Neural cell (in vitro differentiated cells): ENCODE results near the gene SMIM35.

Source experiments
- CTCF ChIP-seq: fragments of 450-650 bp; IDR thresholded peaks from 2 replicates; pipeline ENCODE4 v1.5.1; 2014; ENCODE audit warnings: antibody characterized with exemption, mild to moderate bottlenecking, moderate library complexity; ENCODE audit not compliant: poor library complexity, severe bottlenecking
- MXI1 ChIP-seq: fragments of 450-650 bp; conservative IDR thresholded peaks from 2 replicates; pipeline ENCODE4 v1.6.1; 2014; ENCODE audit warnings: antibody characterized with exemption, mild to moderate bottlenecking; ENCODE audit not compliant: poor library complexity, severe bottlenecking

GRCh38 chr11:117959438-117960149 is 127.2 kb downstream of the SMIM35 start:
- TF ChIP-seq CTCF (no peak), MXI1 (no peak)
